BLaER1 (cell line): ENCODE measurements around the gene POTEF.
"Not testable (repeated sequence)": the region's sequence is repeated elsewhere in the genome, so short reads cannot be mapped to it uniquely, and the experiment has no call there.

Experiments used
- H3K27ac ChIP-seq: shearing (Covaris generic); formaldehyde crosslinking; 2 replicates; pipeline ENCODE4 v1.8.1; 2022
- H3K27me3 ChIP-seq: shearing (Covaris generic); formaldehyde crosslinking; 2 replicates; pipeline ENCODE4 v1.8.1; 2022
- H3K36me3 ChIP-seq: shearing (Covaris generic); formaldehyde crosslinking; 2 replicates; pipeline ENCODE4 v1.8.1; 2022
- H3K4me1 ChIP-seq: shearing (Covaris generic); formaldehyde crosslinking; 2 replicates; pipeline ENCODE4 v1.8.1; 2022
- H3K4me2 ChIP-seq: shearing (Covaris generic); formaldehyde crosslinking; 2 replicates; pipeline ENCODE4 v1.8.1; 2022
- H3K4me3 ChIP-seq: shearing (Covaris generic); formaldehyde crosslinking; 2 replicates; pipeline ENCODE4 v1.8.1; 2022
- H3K9ac ChIP-seq: shearing (Covaris generic); formaldehyde crosslinking; 2 replicates; pipeline ENCODE4 v1.8.1; 2022
- H3K9me3 ChIP-seq: shearing (Covaris generic); formaldehyde crosslinking; 2 replicates; pipeline ENCODE4 v1.8.1; 2022
- H4K20me1 ChIP-seq: shearing (Covaris generic); formaldehyde crosslinking; 2 replicates; pipeline ENCODE4 v1.8.1; 2022
- Cebpa-rat ChIP-seq: shearing (Covaris generic); IDR thresholded peaks from 2 replicates; pipeline ENCODE4 v1.8.1; 2022

POTEF gene

GRCh38 chr2:130150181-130151144 is 21.4 kb upstream of the POTEF start:
- Histone ChIP-seq H3K27ac (no peak overlapping the region), H3K9me3 (no peaks in the 10 kb centered on the region), H3K27me3 (no peaks in the 10 kb centered on the region), H4K20me1 (peaks cover 9% of the 10 kb centered on the region), H3K9ac (no peak overlapping the region), H3K36me3 (peaks cover 50% of the 10 kb centered on the region), H3K4me3 (no peak overlapping the region), H3K4me1 (peaks cover 12% of the 10 kb centered on the region; the same call in 1 of the 2 replicates), H3K4me2 (no peak overlapping the region)
- no peak for TF ChIP-seq Cebpa-rat

- H3K4me3 ChIP-seq, H3K9me3 ChIP-seq, H4K20me1 ChIP-seq, H3K9ac ChIP-seq, H3K27ac ChIP-seq: not testable (repeated sequence)
- Histone ChIP-seq H3K27me3 (peaks cover 15% of the 10 kb centered on the region), H3K4me2 (0 out of 2 replicates have a peak overlapping the region, but pooled peaks have one; percentile 36), H3K36me3 (peaks cover 31% of the 10 kb centered on the region), H3K4me1 (peaks cover 13% of the 10 kb centered on the region; the same call in 1 of the 2 replicates)
These were observed 19.5 kb upstream of the POTEF start for GRCh38 chr2:130148515-130148914.

DNA sequence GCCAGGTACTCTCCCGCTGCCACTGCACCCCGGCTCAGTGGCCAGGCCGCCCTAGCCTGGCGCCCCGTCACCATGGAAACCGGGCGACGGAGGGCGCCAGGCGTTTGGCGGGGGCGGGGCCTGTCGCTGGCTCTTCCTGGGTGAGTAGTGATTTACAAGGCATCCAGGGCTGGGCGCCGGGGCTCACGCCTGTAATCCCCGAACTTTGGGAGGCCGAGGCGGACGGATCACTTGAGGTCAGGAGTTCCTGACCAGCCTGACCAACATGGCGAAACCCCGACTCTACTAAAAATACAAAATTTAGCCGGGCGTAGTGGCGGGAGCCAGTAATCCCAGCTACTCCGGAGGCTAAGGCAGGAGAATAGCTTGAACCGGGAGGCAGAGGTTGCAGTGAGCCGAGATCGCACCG is 16.0 kb upstream of the POTEF start, which contains the start of gene CCDC74B:
Gene CCDC74B, minus strand, starts transcription at position 107 of the 409 bp plus-strand sequence. CDS start 116 bp downstream, outside the sequence.
- peaks cover 18% of the 10 kb centered on the region; the same call in 1 of the 2 replicates for H3K4me1 ChIP-seq
- H3K9ac ChIP-seq, H4K20me1 ChIP-seq, H3K36me3 ChIP-seq, H3K9me3 ChIP-seq, H3K27ac ChIP-seq: not testable (repeated sequence)
- H3K4me2 ChIP-seq = peak within 1 kb of the TSS; percentile 70
- peaks cover 28% of the 10 kb centered on the region for H3K27me3 ChIP-seq
- peak within 1 kb of the TSS; percentile 58 for H3K4me3 ChIP-seq

GRCh38 chr2:130143266-130144039 is 14.4 kb upstream of the POTEF start:
- not testable (repeated sequence) for H3K4me3 ChIP-seq

GRCh38 chr2:130142396-130143265 is 13.6 kb upstream of the POTEF start:
- Histone ChIP-seq H3K4me2 (peak overlapping the region; percentile 70; the same call in 1 of the 2 replicates), H3K27me3 (peaks cover 28% of the 10 kb centered on the region)
- not testable (repeated sequence) for H3K4me3 ChIP-seq, H3K9ac ChIP-seq, H3K4me1 ChIP-seq, H3K36me3 ChIP-seq, H3K9me3 ChIP-seq, H4K20me1 ChIP-seq, H3K27ac ChIP-seq

More at GRCh38 chr2:130143266-130144039, 14.4 kb upstream of the POTEF start:
- not testable (repeated sequence) for H3K9me3 ChIP-seq, H4K20me1 ChIP-seq, H3K36me3 ChIP-seq, H3K27ac ChIP-seq, H3K9ac ChIP-seq, H3K4me1 ChIP-seq
- H3K27me3 ChIP-seq = peaks cover 28% of the 10 kb centered on the region
- peak overlapping the region; percentile 70 for H3K4me2 ChIP-seq

- H3K9ac ChIP-seq, H3K4me1 ChIP-seq, H3K27ac ChIP-seq, H3K9me3 ChIP-seq, H3K4me2 ChIP-seq, H3K4me3 ChIP-seq, H4K20me1 ChIP-seq, H3K36me3 ChIP-seq: not testable (repeated sequence)
- peaks cover 28% of the 10 kb centered on the region for H3K27me3 ChIP-seq
These were observed 12.8 kb upstream of the POTEF start for GRCh38 chr2:130141645-130142370.

DNA sequence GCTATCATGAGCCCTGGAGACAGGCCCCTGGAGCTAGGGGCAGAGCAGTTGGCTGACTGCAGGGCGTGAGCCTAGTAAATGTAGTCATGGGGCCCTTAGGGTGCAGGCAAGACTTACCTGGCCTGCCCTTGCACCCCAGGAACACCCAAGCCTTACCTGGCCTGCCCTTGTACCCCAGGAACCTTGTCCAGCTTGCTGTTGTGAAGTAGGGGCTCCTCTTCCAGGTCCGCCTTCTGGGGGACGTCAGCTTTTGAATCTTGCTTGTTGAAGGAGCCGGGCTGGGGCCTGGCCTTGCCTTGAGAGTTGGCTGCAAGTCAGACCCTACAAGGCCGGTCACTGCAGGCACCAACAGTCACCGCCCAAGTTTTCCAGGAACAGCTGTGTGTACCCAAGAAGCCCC is 12.0 kb upstream of the POTEF start:
- H3K4me3 ChIP-seq, H3K9ac ChIP-seq, H3K9me3 ChIP-seq, H3K27ac ChIP-seq, H3K4me1 ChIP-seq, H4K20me1 ChIP-seq, H3K4me2 ChIP-seq, H3K36me3 ChIP-seq: not testable (repeated sequence)
- peaks cover 28% of the 10 kb centered on the region for H3K27me3 ChIP-seq

GRCh38 chr2:130140516-130140915 is 11.5 kb upstream of the POTEF start:
- H4K20me1 ChIP-seq, H3K27ac ChIP-seq, H3K9ac ChIP-seq, H3K4me1 ChIP-seq, H3K9me3 ChIP-seq, H3K4me3 ChIP-seq, H3K36me3 ChIP-seq, H3K4me2 ChIP-seq: not testable (repeated sequence)
- H3K27me3 ChIP-seq = peaks cover 28% of the 10 kb centered on the region

DNA sequence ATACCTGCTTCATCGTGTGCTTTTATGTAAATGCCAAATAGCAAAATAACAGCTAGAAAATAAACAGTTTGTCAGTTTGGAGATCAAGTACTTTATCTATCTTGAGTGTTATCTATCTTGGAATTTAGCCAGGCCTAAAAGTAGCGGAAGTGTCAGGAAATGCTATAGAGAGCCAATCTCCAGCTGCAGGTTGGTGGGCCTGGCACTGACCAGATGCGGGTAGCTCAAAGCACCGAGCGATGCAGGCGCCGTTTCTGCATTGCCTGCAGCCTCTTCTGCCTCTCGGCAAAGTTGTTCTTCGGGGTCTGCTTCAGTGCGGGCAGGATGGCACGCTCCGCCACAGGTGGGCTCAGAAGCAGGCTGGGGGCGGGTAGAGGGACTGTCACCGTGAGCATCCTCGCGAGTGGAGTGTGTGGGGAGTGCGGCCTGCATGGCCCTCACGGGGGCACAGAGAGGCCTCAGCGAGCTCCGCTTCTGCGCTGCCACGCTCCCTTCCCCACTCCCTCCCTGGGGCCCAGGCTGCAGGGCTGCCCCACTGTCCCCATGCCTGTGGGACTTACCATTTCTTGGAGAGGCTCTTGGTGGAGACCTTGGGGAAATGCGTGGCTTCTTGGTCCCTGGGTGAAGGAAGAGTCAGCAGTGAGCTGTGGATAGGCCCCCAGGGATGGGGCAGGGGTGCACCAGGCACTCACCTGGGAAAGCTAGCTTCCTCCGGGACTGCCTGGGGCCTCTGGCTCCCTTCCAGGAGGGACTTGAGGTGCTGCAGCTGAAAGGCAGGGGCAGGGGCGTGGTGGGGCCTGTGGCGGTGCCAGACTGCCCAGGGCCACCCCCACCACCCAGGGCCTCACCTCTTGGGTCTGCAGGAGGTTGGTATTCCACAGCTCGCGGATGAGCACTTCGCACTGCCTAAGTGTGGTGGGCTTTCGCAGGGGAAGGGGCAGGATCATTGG is 10.6 kb upstream of the POTEF start:
- not testable (repeated sequence) for H3K9ac ChIP-seq, H3K4me3 ChIP-seq, H3K9me3 ChIP-seq, H3K27ac ChIP-seq, H3K36me3 ChIP-seq, H3K4me2 ChIP-seq, H4K20me1 ChIP-seq
- peaks cover 18% of the 10 kb centered on the region for H3K4me1 ChIP-seq
- H3K27me3 ChIP-seq = peaks cover 22% of the 10 kb centered on the region

GRCh38 chr2:130138841-130139251 is 9.8 kb upstream of the POTEF start:
- H3K36me3 ChIP-seq, H4K20me1 ChIP-seq, H3K27ac ChIP-seq: not testable (repeated sequence)

GRCh38 chr2:130138326-130138725 is 9.3 kb upstream of the POTEF start:
- H3K4me2 ChIP-seq, H3K9me3 ChIP-seq, H3K27ac ChIP-seq, H3K9ac ChIP-seq, H3K36me3 ChIP-seq, H3K4me3 ChIP-seq, H4K20me1 ChIP-seq: not testable (repeated sequence)
- Histone ChIP-seq H3K27me3 (peaks cover 11% of the 10 kb centered on the region), H3K4me1 (peaks cover 19% of the 10 kb centered on the region)

More at GRCh38 chr2:130138841-130139251, 9.8 kb upstream of the POTEF start:
- not testable (repeated sequence) for H3K9ac ChIP-seq, H3K9me3 ChIP-seq, H3K4me2 ChIP-seq, H3K4me3 ChIP-seq
- peaks cover 22% of the 10 kb centered on the region for H3K4me1 ChIP-seq
- H3K27me3 ChIP-seq = peaks cover 15% of the 10 kb centered on the region

- H3K4me1 ChIP-seq = peaks cover 16% of the 10 kb centered on the region
- not testable (repeated sequence) for H3K9me3 ChIP-seq, H4K20me1 ChIP-seq, H3K36me3 ChIP-seq, H3K9ac ChIP-seq, H3K4me3 ChIP-seq, H3K27me3 ChIP-seq, H3K27ac ChIP-seq, H3K4me2 ChIP-seq
These were observed 8.1 kb upstream of the POTEF start for GRCh38 chr2:130137118-130137517.
